Measurements from ENCODE around the gene FAM163B. TPM values are rescaled to one million over a fixed set of nuclear protein-coding genes. Genes with fewer than 3 reads are reported as not detected.
A peak's percentile ranks its signal among the peaks of the same experiment; 100 is the strongest.

FAM163B gene
- total RNA-seq, 1 donor, result not detected

GRCh38 chr9:133589454-133590227, 19.5 kb downstream of the FAM163B start:
- Histone ChIP-seq H3K79me2 (ENCODE audit: insufficient read depth, low read length) (no peaks in the 10 kb centered on the region), H3K27ac (ENCODE audit: low read depth, low read length) (no peak overlapping the region), H3K4me3 (ENCODE audit: insufficient read depth, low read length) (no peak overlapping the region), H2AFZ (ENCODE audit: low read length) (no peak overlapping the region), H3K36me3 (ENCODE audit: insufficient read depth, low read length) (no peaks in the 10 kb centered on the region), H3K9me3 (ENCODE audit: low read depth, low read length) (no peaks in the 10 kb centered on the region), H4K20me1 (ENCODE audit: insufficient read depth, low read length) (no peaks in the 10 kb centered on the region), H3K27me3 (ENCODE audit: insufficient read depth, low read length) (peaks cover 31% of the 10 kb centered on the region), H3K4me1 (ENCODE audit: insufficient read depth, low read length) (no peaks in the 10 kb centered on the region), H3K4me2 (ENCODE audit: insufficient read depth, low read length) (no peak overlapping the region)
- peak; percentile 34 for TF ChIP-seq CTCF (IDR thresholded peaks at IDR 0.05; ENCODE audit: extremely low read depth, low read depth, low read length)
- no peak for DNase-seq (ENCODE audit: insufficient read length, low spot score, missing footprints)

DNA sequence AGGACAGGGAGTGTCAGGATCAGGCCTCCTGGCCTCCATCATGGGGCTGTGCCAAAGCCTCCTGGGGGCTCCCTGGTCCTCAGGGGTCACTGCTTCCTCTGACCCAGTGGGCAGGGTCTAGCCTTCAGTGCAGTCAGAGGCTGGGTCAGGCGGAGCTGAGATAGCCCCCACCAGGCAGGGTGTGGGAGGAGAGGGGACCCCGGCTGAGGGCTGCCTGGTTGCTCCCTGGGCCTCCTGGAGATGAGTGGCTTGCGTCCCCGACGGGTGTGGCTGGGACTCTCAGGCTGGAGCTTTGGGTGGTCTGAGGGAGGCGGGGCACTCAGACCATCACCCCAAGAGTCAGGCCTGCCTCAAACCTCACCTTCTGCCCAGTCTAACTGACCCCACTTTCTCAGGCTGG, 21.7 kb downstream of the FAM163B start:
- Histone ChIP-seq H3K4me2 (ENCODE audit: insufficient read depth, low read length) (no peak overlapping the region), H2AFZ (ENCODE audit: low read length) (no peak overlapping the region), H3K27me3 (ENCODE audit: insufficient read depth, low read length) (peaks cover 42% of the 10 kb centered on the region), H3K79me2 (ENCODE audit: insufficient read depth, low read length) (no peaks in the 10 kb centered on the region), H3K36me3 (ENCODE audit: insufficient read depth, low read length) (no peaks in the 10 kb centered on the region), H3K9me3 (ENCODE audit: low read depth, low read length) (no peaks in the 10 kb centered on the region), H3K4me1 (ENCODE audit: insufficient read depth, low read length) (no peaks in the 10 kb centered on the region), H4K20me1 (ENCODE audit: insufficient read depth, low read length) (no peaks in the 10 kb centered on the region), H3K4me3 (ENCODE audit: insufficient read depth, low read length) (no peak overlapping the region), H3K27ac (ENCODE audit: low read depth, low read length) (no peak overlapping the region)
- no peak for DNase-seq (ENCODE audit: insufficient read length, low spot score, missing footprints)
- TF ChIP-seq CTCF (IDR thresholded peaks at IDR 0.05; ENCODE audit: extremely low read depth, low read depth, low read length), result no peak

GRCh38 chr9:133587051-133587450, 22.1 kb downstream of the FAM163B start:
- Histone ChIP-seq H3K4me1 (ENCODE audit: insufficient read depth, low read length) (no peaks in the 10 kb centered on the region), H3K36me3 (ENCODE audit: insufficient read depth, low read length) (no peaks in the 10 kb centered on the region), H4K20me1 (ENCODE audit: insufficient read depth, low read length) (no peaks in the 10 kb centered on the region), H3K4me3 (ENCODE audit: insufficient read depth, low read length) (no peak overlapping the region), H3K79me2 (ENCODE audit: insufficient read depth, low read length) (no peaks in the 10 kb centered on the region), H3K9me3 (ENCODE audit: low read depth, low read length) (no peaks in the 10 kb centered on the region), H3K27ac (ENCODE audit: low read depth, low read length) (no peak overlapping the region), H2AFZ (ENCODE audit: low read length) (no peak overlapping the region), H3K4me2 (ENCODE audit: insufficient read depth, low read length) (no peak overlapping the region), H3K27me3 (ENCODE audit: insufficient read depth, low read length) (peaks cover 42% of the 10 kb centered on the region)
- DNase-seq (ENCODE audit: insufficient read length, low spot score, missing footprints), result no peak
- TF ChIP-seq CTCF (IDR thresholded peaks at IDR 0.05; ENCODE audit: extremely low read depth, low read depth, low read length), result no peak

GRCh38 chr9:133585481-133586351, 23.5 kb downstream of the FAM163B start:
- H3K36me3 ChIP-seq (ENCODE audit: insufficient read depth, low read length), result no peaks in the 10 kb centered on the region
- H4K20me1 ChIP-seq (ENCODE audit: insufficient read depth, low read length), result no peaks in the 10 kb centered on the region
- no peak for TF ChIP-seq CTCF (IDR thresholded peaks at IDR 0.05; ENCODE audit: extremely low read depth, low read depth, low read length)
- no peak overlapping the region for H3K27ac ChIP-seq (ENCODE audit: low read depth, low read length)
- DNase-seq (ENCODE audit: insufficient read length, low spot score, missing footprints), result no peak
- no peak overlapping the region for H2AFZ ChIP-seq (ENCODE audit: low read length)
- no peak overlapping the region for H3K4me3 ChIP-seq (ENCODE audit: insufficient read depth, low read length)
- H3K27me3 ChIP-seq (ENCODE audit: insufficient read depth, low read length), result peaks cover 42% of the 10 kb centered on the region
- no peak overlapping the region for H3K4me2 ChIP-seq (ENCODE audit: insufficient read depth, low read length)
- H3K4me1 ChIP-seq (ENCODE audit: insufficient read depth, low read length), result no peaks in the 10 kb centered on the region
- H3K79me2 ChIP-seq (ENCODE audit: insufficient read depth, low read length), result no peaks in the 10 kb centered on the region
- no peaks in the 10 kb centered on the region for H3K9me3 ChIP-seq (ENCODE audit: low read depth, low read length)
